SU-DHL-6 (cell line): ENCODE data around the gene GARIN5A.

Experiments used
- EZH2phosphoT487 ChIP-seq: fragments of 200-600 bp; sonication (generic), shearing (Covaris generic); conservative IDR thresholded peaks from 2 replicates; pipeline ENCODE4 v1.6.1; 2018; ENCODE audit warnings: mild to moderate bottlenecking, antibody characterized with exemption, low read length, moderate library complexity, mixed read lengths
- TF ChIP-seq, protein P1 (sequence below): fragments of 200-600 bp; sonication (generic); IDR thresholded peaks from one replicate; pipeline ENCODE4 v1.5.1; 2017; ENCODE audit warnings: antibody characterized with exemption, mild to moderate bottlenecking, low read length, moderate library complexity; ENCODE audit not compliant: insufficient read depth, poor library complexity, severe bottlenecking

GRCh38 chr19:50481351-50482149 is 4.9 kb upstream of the GARIN5A start:
- TF ChIP-seq, protein P1, sequence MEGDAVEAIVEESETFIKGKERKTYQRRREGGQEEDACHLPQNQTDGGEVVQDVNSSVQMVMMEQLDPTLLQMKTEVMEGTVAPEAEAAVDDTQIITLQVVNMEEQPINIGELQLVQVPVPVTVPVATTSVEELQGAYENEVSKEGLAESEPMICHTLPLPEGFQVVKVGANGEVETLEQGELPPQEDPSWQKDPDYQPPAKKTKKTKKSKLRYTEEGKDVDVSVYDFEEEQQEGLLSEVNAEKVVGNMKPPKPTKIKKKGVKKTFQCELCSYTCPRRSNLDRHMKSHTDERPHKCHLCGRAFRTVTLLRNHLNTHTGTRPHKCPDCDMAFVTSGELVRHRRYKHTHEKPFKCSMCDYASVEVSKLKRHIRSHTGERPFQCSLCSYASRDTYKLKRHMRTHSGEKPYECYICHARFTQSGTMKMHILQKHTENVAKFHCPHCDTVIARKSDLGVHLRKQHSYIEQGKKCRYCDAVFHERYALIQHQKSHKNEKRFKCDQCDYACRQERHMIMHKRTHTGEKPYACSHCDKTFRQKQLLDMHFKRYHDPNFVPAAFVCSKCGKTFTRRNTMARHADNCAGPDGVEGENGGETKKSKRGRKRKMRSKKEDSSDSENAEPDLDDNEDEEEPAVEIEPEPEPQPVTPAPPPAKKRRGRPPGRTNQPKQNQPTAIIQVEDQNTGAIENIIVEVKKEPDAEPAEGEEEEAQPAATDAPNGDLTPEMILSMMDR, result no peak
- no peak for TF ChIP-seq EZH2phosphoT487
